Gastroesophageal sphincter (tissue), 4 donors: ENCODE measurements around the gene FGF3. TPM values are rescaled to one million over a fixed set of nuclear protein-coding genes. Genes with fewer than 3 reads are reported as not detected.

Experiments
- ATAC-seq: fragments of 150-250 bp; one replicate; pipeline ENCODE4 v1.9.1; 2016; ENCODE audit warnings: mild to moderate bottlenecking, moderate library complexity
- H3K27ac ChIP-seq, 4 donors: fragments of 200-600 bp; sonication (generic) in 3 of 4; 1 replicate in 3 of 4; 2 replicates in 1 of 4; pipeline ENCODE4 v1.5.1; 2016 to 2019
- H3K27me3 ChIP-seq: fragments of 200-600 bp; sonication (generic); one replicate; pipeline ENCODE4 v1.5.1; 2019
- H3K36me3 ChIP-seq, 2 donors: fragments of 200-600 bp; sonication (generic); one replicate each; pipeline ENCODE4 v1.5.1; 2019; ENCODE audit warnings: control low read depth in 1 of 2
- H3K4me1 ChIP-seq, 3 donors: fragments of 200-600 bp; sonication (generic); 1 replicate in 2 of 3; 2 replicates in 1 of 3; pipeline ENCODE4 v1.5.1; 2016 to 2019; ENCODE audit warnings: control low read depth in 2 of 3
- H3K4me3 ChIP-seq, 2 donors: fragments of 200-600 bp; sonication (generic); one replicate each; pipeline ENCODE4 v1.5.1; 2019; ENCODE audit warnings: mild to moderate bottlenecking in 1 of 2, moderate library complexity in 1 of 2
- H3K9me3 ChIP-seq, 3 donors: fragments of 200-600 bp; sonication (generic); one replicate each; pipeline ENCODE4 v1.5.1; 2017 to 2019; ENCODE audit warnings: control low read depth in 2 of 3
- EP300 ChIP-seq: sonication (generic); formaldehyde crosslinking; IDR thresholded peaks from one replicate; pipeline ENCODE4 v1.6.1; 2017; ENCODE audit warnings: antibody characterized with exemption, mild to moderate bottlenecking
- POLR2A ChIP-seq, 2 donors: fragments of 450-650 bp; IDR thresholded peaks; one replicate each; pipeline ENCODE4 v1.6.1; 2017; ENCODE audit warnings: antibody characterized with exemption in 2 of 2, mild to moderate bottlenecking in 2 of 2, moderate library complexity in 1 of 2
- POLR2AphosphoS5 ChIP-seq: sonication (generic); formaldehyde crosslinking; IDR thresholded peaks from one replicate; pipeline ENCODE4 v1.6.1; 2017; ENCODE audit warnings: antibody characterized with exemption
- WGBS, 2 donors: methylation state at CpG; one replicate each; pipeline ENCODE4 v1.1.5; 2018; ENCODE audit warnings: low coverage in 1 of 2; 5-methylcytosine and 5-hydroxymethylcytosine counted together
- total RNA-seq, 4 donors: library from RNA; depleted of rRNA; stranded (reverse); fragments of >200 nt; gene quantifications; one replicate each; pipeline ENCODE4 v1.1.0, GENCODE V29; 2016
- TF ChIP-seq, protein P1 (sequence below), 4 experiments: fragments of 200-600 bp in 2 of 4; fragments of 450-650 bp in 2 of 4; sonication (generic) in 1 of 4; IDR thresholded peaks; one replicate each; pipeline ENCODE4 v1.5.1; 2017 to 2019; ENCODE audit warnings: antibody characterized with exemption in 4 of 4, mild to moderate bottlenecking in 2 of 4, moderate library complexity in 2 of 4

The FGF3 gene
- total RNA-seq, 4 donors from 2014 or later: not detected

DNA sequence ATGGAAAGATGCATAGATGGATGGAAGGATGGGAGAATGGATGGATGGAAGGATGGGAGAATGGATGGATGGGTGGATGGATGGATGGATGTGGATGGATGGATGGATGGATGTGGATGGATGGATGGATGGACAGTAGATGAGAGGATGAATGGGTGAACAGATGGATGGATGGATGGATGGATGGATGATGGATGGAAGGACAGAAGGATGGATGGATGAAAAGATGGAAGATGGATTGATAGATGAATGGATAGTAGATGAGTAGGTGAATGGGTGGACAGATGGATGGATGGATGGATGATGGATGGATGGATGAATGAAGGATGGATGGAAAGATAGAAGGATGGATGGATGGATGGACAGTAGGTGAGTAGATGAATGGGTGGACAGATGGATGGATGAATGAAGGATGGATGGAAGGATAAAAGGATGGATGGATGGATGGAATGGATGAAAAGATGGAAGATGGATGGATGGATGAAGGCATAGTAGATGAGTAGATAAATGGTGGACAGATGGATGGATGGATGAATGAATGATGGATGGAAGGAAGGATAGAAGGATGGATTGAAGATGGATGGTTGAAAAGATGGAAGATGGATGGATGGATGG, 15.5 kb downstream of the FGF3 start:
- Histone ChIP-seq H3K4me1 (no peaks in the 10 kb centered on the region), H3K4me3 (no peak overlapping the region), H3K36me3 (no peaks in the 10 kb centered on the region), H3K27me3 (peaks cover 41% of the 10 kb centered on the region), H3K27ac (no peak overlapping the region), H3K9me3 (peaks cover 0 to 8% (median 0%) of the 10 kb centered on the region in 3 donors)
- no peak for TF ChIP-seq EP300
- TF ChIP-seq POLR2AphosphoS5: no peak
- TF ChIP-seq, protein P1, sequence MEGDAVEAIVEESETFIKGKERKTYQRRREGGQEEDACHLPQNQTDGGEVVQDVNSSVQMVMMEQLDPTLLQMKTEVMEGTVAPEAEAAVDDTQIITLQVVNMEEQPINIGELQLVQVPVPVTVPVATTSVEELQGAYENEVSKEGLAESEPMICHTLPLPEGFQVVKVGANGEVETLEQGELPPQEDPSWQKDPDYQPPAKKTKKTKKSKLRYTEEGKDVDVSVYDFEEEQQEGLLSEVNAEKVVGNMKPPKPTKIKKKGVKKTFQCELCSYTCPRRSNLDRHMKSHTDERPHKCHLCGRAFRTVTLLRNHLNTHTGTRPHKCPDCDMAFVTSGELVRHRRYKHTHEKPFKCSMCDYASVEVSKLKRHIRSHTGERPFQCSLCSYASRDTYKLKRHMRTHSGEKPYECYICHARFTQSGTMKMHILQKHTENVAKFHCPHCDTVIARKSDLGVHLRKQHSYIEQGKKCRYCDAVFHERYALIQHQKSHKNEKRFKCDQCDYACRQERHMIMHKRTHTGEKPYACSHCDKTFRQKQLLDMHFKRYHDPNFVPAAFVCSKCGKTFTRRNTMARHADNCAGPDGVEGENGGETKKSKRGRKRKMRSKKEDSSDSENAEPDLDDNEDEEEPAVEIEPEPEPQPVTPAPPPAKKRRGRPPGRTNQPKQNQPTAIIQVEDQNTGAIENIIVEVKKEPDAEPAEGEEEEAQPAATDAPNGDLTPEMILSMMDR (IDR thresholded peaks at IDR 0.05): no peak
- TF ChIP-seq POLR2A (IDR thresholded peaks at IDR 0.05): no peak
- no peak for ATAC-seq

DNA sequence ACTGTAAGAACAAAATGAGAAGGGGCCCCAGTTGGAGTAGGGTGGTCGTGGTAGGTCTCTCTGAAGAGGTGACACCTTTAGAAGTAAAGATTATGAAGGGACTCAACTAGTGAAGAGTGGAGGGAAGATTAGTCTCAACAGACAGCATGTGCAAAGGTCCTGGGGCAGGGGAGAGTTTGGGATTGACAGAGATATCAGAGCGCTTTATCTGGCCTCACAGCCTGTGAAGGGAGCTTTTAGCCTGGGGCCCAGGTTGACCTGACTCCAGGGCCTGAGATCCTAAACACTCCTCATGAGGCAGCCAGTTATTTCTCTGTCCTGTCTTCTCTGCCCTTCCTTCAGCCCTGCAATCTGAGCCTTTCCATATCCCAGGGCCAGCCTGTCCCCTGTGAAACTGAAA, 16.2 kb downstream of the FGF3 start:
- peaks cover 35% of the 10 kb centered on the region for H3K27me3 ChIP-seq
- TF ChIP-seq EP300: no peak
- no peak for TF ChIP-seq POLR2A (IDR thresholded peaks at IDR 0.05)
- TF ChIP-seq POLR2AphosphoS5: no peak
- H3K4me1 ChIP-seq: no peaks in the 10 kb centered on the region
- H3K4me3 ChIP-seq: no peak overlapping the region
- H3K27ac ChIP-seq: no peak overlapping the region
- H3K36me3 ChIP-seq: no peaks in the 10 kb centered on the region
- ATAC-seq: no peak
- 50 to 79% methylated on average over 1 to 2 of the region's 2 CpGs for WGBS, 2 donors
- H3K9me3 ChIP-seq: peaks cover 0 to 8% (median 0%) of the 10 kb centered on the region in 3 donors

DNA sequence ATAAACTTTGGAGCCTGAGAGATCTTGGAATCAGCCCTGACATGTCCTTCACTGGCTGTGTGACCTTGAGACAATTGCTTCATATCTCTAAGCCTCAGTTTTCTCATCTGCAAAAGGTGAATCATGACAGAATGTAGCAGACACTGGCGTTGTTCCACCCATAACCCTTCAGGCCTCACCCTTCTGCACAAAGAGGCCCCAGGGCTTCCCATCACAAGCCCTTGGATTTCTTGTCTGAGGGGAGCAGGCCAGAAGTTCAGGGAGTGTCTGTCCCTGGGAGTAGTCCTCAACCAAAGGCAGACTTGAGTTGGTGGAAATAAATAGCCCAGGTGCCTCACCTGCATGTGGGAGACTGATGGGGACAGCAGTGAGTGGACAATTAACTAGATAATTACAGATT, 16.6 kb downstream of the FGF3 start:
- 71% methylated on average over 1 of the region's 1 CpG; no CpG with 5 or more reads in 1 of the 2 donors for WGBS, 2 donors

DNA sequence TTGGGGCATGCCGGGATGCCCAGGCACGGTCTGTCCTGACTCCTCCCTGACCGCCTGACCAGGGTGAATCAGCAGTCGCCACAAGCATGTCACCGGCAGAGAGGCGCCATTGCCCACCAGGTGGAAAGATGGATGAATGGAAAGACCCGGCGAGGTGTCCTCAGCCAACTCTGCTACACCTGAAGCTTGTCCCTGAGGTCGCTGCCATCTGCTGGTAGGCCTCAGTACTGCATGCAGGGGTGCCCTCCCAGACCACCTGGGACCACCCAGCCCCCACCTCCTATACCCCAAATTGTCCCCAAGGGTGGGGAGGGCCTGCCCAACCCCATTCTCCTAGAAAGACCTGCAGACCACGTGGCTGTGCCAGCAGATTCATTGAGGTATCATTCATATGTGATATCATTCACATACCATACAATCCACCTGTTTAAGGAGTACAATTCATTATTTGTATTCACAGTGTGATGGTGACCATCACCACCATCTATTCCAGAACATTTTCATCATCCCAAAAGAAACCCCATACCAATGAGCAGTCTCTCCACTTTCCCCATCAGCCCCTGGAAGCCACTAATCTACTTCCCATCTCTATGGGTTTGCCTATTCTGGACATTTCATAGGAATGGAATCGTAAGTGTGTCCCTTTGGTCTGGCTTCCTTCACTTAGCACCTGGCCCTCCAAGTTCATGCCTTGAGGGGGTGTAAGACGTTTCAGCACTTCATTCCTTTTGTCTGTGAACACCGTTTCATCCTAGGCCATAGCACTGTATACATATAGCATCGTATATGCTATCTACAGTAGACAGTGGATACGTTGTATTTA, 17.5 kb downstream of the FGF3 start:
- no peak for TF ChIP-seq POLR2AphosphoS5
- TF ChIP-seq, protein P1 (IDR thresholded peaks at IDR 0.05): peak in 3 of 4 experiments; percentile 24 to 59 (median 45)
- H3K4me3 ChIP-seq: no peak overlapping the region
- H3K4me1 ChIP-seq: no peaks in the 10 kb centered on the region
- WGBS, 2 donors: 31 to 33% methylated on average over 5 to 8 of the region's 15 CpGs
- no peak overlapping the region for H3K27ac ChIP-seq
- H3K36me3 ChIP-seq: no peaks in the 10 kb centered on the region
- H3K27me3 ChIP-seq: peaks cover 27% of the 10 kb centered on the region
- peaks cover 0 to 8% (median 0%) of the 10 kb centered on the region in 3 donors for H3K9me3 ChIP-seq
- ATAC-seq: no peak

More for the DNA sequence above, 16.6 kb downstream of the FGF3 start:
- H3K36me3 ChIP-seq: no peaks in the 10 kb centered on the region
- H3K4me3 ChIP-seq: no peak overlapping the region
- no peak overlapping the region for H3K27ac ChIP-seq
- no peaks in the 10 kb centered on the region for H3K4me1 ChIP-seq
- H3K9me3 ChIP-seq: peaks cover 0 to 8% (median 0%) of the 10 kb centered on the region in 3 donors
- H3K27me3 ChIP-seq: peaks cover 30% of the 10 kb centered on the region
- no peak for ATAC-seq
- no peak for TF ChIP-seq POLR2A (IDR thresholded peaks at IDR 0.05)
- no peak for TF ChIP-seq EP300
- TF ChIP-seq POLR2AphosphoS5: no peak
- TF ChIP-seq, protein P1 (IDR thresholded peaks at IDR 0.05): no peak

DNA sequence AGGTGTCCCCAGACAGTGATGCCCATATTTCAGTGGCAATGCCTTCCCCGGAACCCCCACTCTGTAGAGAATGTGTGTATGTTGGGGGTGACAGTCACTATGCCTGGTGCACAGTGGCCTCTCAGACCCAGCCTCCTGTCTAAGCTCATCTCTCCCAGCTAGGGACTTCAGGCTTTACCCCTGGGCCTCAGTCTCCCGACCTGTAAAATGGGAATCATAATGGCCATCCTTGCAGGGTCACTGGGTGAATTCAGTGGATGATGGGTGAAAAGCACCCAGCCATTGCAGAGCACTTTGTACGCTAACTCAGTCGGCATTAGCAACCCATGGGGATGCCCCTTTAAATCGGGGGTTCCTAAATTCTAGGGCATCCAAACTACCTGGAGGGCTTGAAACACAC, 18.9 kb downstream of the FGF3 start:
- WGBS, 2 donors: no CpG with 5 or more reads among the region's 5 CpGs
- H3K27ac ChIP-seq: no peak overlapping the region
- TF ChIP-seq EP300 (no peak), POLR2A (IDR thresholded peaks at IDR 0.05) (no peak)
- no peak overlapping the region for H3K4me3 ChIP-seq
- H3K27me3 ChIP-seq: peaks cover 27% of the 10 kb centered on the region
- peaks cover 0 to 8% (median 0%) of the 10 kb centered on the region in 3 donors for H3K9me3 ChIP-seq
- ATAC-seq: no peak
- no peaks in the 10 kb centered on the region for H3K4me1 ChIP-seq
- no peaks in the 10 kb centered on the region for H3K36me3 ChIP-seq

DNA sequence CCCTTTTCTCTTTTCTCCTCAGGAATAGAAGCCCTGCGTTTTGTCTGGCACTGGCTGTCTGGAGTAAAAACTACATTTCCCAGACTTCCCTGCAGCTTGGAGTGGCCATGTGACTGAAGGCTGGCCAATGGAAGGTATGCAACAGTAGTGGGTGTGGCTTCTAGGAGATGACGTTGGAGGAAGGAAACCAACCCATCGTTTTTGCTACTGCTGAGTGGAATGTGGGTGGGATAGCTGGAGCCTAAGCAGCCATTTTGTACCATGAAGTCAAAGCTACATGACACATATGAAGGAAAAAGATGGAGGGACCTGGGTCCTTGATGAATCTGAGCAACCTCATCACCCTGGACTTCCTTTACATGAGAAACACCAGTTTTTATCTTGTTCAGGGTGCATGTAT, 19.6 kb downstream of the FGF3 start:
- TF ChIP-seq POLR2AphosphoS5 (no peak), POLR2A (IDR thresholded peaks at IDR 0.05) (no peak), EP300 (no peak)
- TF ChIP-seq, protein P1 (IDR thresholded peaks at IDR 0.05): no peak
- Histone ChIP-seq H3K9me3 (peaks cover 0 to 8% (median 0%) of the 10 kb centered on the region in 3 donors), H3K36me3 (no peaks in the 10 kb centered on the region), H3K27me3 (peaks cover 27% of the 10 kb centered on the region), H3K27ac (no peak overlapping the region), H3K4me3 (no peak overlapping the region), H3K4me1 (no peaks in the 10 kb centered on the region)
- ATAC-seq: no peak
- WGBS, 2 donors: 19 to 100% methylated on average over 1 to 3 of the region's 3 CpGs
